GM12873 (cell line): ENCODE measurements around the gene KRTAP10-7.

Source experiments
- TF ChIP-seq, protein P1 (sequence below): IDR thresholded peaks from 2 replicates; pipeline ENCODE4 v1.5.1; 2012; ENCODE audit warnings: low read depth, mild to moderate bottlenecking, moderate library complexity, low read length, control low read depth; ENCODE audit not compliant: insufficient read depth; ENCODE audit errors: missing control alignments

The KRTAP10-7 gene

GRCh38 chr21:44557491-44558328, 42.7 kb upstream of the KRTAP10-7 start:
- TF ChIP-seq, protein P1, sequence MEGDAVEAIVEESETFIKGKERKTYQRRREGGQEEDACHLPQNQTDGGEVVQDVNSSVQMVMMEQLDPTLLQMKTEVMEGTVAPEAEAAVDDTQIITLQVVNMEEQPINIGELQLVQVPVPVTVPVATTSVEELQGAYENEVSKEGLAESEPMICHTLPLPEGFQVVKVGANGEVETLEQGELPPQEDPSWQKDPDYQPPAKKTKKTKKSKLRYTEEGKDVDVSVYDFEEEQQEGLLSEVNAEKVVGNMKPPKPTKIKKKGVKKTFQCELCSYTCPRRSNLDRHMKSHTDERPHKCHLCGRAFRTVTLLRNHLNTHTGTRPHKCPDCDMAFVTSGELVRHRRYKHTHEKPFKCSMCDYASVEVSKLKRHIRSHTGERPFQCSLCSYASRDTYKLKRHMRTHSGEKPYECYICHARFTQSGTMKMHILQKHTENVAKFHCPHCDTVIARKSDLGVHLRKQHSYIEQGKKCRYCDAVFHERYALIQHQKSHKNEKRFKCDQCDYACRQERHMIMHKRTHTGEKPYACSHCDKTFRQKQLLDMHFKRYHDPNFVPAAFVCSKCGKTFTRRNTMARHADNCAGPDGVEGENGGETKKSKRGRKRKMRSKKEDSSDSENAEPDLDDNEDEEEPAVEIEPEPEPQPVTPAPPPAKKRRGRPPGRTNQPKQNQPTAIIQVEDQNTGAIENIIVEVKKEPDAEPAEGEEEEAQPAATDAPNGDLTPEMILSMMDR = no peak

DNA sequence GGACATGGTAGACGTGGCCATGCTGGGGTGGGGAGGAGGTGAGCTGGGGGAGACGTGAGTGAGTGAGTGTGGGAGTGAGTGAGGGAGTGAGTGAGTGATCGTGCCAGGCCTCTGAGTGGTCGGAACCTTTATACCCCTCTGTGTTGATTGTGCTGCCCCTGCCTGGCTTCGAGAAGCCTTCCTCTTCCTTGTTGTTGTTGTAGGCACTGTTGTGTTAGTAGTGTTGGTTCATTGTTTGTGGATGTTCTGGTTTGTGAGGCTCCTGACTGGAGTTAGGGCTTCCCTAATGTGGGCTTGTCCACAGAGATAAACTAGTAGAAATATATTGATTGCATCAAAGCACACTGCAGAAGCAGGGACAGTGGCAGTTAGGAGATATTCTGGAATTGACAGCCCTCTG, 41.7 kb upstream of the KRTAP10-7 start, which contains the start of gene KRTAP10-3:
Gene KRTAP10-3 (minus strand): TSS at position 101 of the 400 bp plus-strand sequence. CDS start 80 bp downstream, at position 21.
- TF ChIP-seq, protein P1 = no peak

- TF ChIP-seq, protein P1 = no peak
Measured at GRCh38 chr21:44564099-44564498, 36.3 kb upstream of the KRTAP10-7 start.

- TF ChIP-seq, protein P1 = no peak
Measured at GRCh38 chr21:44564886-44565598, 35.4 kb upstream of the KRTAP10-7 start.

DNA sequence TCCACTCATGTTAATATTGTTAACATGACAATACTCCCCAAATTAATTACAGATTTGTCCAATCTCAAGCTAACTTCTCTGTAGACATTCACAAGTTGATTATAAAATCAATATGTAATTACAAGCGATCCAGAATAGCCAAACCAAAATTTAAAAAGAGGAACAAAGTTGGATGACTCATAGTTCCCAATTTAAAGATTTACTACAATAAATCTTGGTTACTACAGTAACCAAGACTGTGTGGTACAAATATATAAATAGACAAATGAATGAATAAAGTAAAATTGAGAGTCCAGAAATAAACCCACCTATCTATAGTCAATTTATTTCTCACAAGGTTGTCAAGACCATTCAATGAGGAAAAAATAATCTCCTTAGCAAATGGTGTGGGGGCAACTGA, 34.0 kb upstream of the KRTAP10-7 start:
- TF ChIP-seq, protein P1 = no peak

DNA sequence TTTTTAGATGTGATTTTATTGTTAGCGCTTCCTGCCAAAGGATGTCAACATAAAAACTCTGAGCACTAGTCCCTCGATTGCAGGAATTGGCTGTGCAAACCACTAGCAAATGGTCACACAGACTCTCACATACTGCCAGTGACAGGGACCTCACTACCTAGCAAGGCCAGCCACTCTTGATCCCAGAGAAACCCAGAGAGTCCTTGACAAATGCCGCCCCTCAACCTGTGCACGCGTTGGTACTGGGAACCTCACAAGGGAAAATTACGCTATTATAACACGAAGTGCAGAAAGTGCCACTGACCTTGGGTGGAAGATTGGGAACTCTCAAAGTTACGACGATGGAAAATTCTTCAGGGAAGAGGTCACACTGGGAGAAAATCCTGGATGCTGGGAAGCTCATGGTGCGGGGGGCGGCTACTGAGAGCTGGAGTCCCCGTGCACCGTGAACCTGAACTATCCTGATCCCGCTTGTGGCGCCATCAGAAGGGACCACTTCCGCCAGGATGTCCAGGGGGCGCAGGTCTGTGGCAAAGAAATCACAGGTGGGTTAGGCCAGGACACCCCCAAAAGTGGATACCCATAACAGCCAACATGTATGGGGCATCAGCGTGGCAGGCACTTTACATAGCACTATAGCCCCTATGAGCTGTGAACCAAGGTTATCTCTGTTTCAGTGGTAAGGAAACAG, 32.8 kb upstream of the KRTAP10-7 start:
- TF ChIP-seq, protein P1 = no peak

DNA sequence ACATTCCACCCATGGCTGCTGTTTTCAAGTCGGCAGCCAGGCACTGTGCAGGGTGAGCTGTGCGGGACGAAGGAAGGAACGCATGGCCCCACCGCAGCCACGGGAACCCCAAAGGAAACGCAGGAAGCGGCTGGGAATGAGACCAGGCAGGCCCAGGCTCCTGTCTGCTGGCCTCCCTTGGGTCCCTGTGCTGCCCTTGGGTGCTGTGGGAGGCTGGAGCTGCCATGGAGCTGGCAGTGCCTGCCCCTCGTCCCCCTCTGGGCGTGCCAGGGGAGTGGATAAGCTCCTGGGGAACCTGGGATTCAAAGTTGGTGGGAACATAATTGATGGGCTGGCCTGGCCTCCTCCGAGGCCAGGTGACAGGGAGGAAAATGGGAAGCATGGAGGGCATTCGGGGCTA, 32.1 kb upstream of the KRTAP10-7 start:
- TF ChIP-seq, protein P1 = no peak
